Prostate gland (tissue), 2 donors: ENCODE measurements around the gene RING1.

Experiments used
- POLR2A ChIP-seq: fragments of 450-650 bp; IDR thresholded peaks from one replicate; pipeline ENCODE4 v1.6.1; 2016; ENCODE audit warnings: antibody characterized with exemption, mild to moderate bottlenecking
- TF ChIP-seq, protein P1 (sequence below), 4 experiments: fragments of 200-600 bp in 2 of 4; fragments of 450-650 bp in 2 of 4; sonication (generic) in 2 of 4; IDR thresholded peaks; 1 replicate in 3 of 4; 2 replicates in 1 of 4; pipeline ENCODE4 v1.5.1; 2016 to 2019; ENCODE audit warnings: antibody characterized with exemption in 4 of 4, mild to moderate bottlenecking in 2 of 4, moderate library complexity in 2 of 4

DNA sequence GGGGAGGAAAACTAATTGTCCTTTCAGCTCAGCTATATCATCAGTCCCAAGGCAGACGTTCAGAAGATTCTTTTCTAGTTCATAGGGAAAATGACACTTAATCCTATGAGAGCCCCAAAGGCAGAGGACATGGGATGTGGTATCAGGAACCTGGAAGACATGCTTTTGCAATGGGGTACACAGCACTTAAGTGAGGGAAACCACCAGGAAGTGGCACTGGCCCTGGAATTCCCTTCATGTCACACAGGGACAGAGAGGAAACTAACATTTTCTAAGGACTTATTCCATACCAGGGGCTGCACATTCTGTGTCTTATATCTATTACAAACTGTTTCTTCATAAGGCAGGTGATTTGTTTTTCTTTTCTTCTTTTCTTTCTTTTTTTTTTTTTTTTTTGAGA lies 35.2 kb downstream of the RING1 start:
- TF ChIP-seq, protein P1, sequence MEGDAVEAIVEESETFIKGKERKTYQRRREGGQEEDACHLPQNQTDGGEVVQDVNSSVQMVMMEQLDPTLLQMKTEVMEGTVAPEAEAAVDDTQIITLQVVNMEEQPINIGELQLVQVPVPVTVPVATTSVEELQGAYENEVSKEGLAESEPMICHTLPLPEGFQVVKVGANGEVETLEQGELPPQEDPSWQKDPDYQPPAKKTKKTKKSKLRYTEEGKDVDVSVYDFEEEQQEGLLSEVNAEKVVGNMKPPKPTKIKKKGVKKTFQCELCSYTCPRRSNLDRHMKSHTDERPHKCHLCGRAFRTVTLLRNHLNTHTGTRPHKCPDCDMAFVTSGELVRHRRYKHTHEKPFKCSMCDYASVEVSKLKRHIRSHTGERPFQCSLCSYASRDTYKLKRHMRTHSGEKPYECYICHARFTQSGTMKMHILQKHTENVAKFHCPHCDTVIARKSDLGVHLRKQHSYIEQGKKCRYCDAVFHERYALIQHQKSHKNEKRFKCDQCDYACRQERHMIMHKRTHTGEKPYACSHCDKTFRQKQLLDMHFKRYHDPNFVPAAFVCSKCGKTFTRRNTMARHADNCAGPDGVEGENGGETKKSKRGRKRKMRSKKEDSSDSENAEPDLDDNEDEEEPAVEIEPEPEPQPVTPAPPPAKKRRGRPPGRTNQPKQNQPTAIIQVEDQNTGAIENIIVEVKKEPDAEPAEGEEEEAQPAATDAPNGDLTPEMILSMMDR (IDR thresholded peaks at IDR 0.05): no peak
- TF ChIP-seq POLR2A: no peak
